Naive B cell (primary cell): ENCODE measurements around the gene FGFBP2. TPM values are rescaled to one million over a fixed set of nuclear protein-coding genes. Genes with fewer than 3 reads are reported as not detected.

ENCODE experiments used
- ATAC-seq, 2 donors: fragments of 150-1000 bp; cut with Tn5 transposase; 2 replicates each; pipeline ENCODE4 v1.10.0; 2021; ENCODE audit warnings: low read depth in 2 of 2, mild to moderate bottlenecking in 2 of 2, moderate library complexity in 2 of 2
- DNase-seq: peaks from one replicate; pipeline ENCODE4 v3.0.0; 2022
- H3K27ac Mint-ChIP-seq, 6 donors: one replicate each; pipeline ENCODE4 v1.8.0; 2020 to 2022; ENCODE audit warnings: mild to moderate bottlenecking in 6 of 6, mixed read lengths in 6 of 6, moderate library complexity in 5 of 6, inconsistent platforms in 2 of 6
- H3K27me3 Mint-ChIP-seq, 3 donors: one replicate each; pipeline ENCODE4 v1.8.0; 2021 to 2022; ENCODE audit warnings: mixed read lengths in 3 of 3, mild to moderate bottlenecking in 1 of 3
- H3K36me3 Mint-ChIP-seq, 2 donors: one replicate each; pipeline ENCODE4 v1.8.0; 2020 to 2022; ENCODE audit warnings: mixed read lengths in 2 of 2, inconsistent platforms in 1 of 2, mild to moderate bottlenecking in 1 of 2
- H3K4me1 Mint-ChIP-seq, 3 donors: one replicate each; pipeline ENCODE4 v1.8.0; 2020 to 2022; ENCODE audit warnings: mixed read lengths in 3 of 3, inconsistent platforms in 1 of 3, mild to moderate bottlenecking in 1 of 3, moderate library complexity in 1 of 3
- H3K4me3 Mint-ChIP-seq, 8 donors: one replicate each; pipeline ENCODE4 v1.8.0; 2020 to 2022; ENCODE audit warnings: mild to moderate bottlenecking in 8 of 8, mixed read lengths in 8 of 8, moderate library complexity in 8 of 8, inconsistent platforms in 2 of 8
- H3K9me3 Mint-ChIP-seq, 7 donors: one replicate each; pipeline ENCODE4 v1.8.0; 2020 to 2022; ENCODE audit warnings: mixed read lengths in 7 of 7, mild to moderate bottlenecking in 5 of 7, inconsistent platforms in 2 of 7, moderate library complexity in 1 of 7
- polyA plus RNA-seq, 6 donors: library from polyadenylated mRNA; unstranded; fragments of 300-500 nt; fragmentation: Illumina TruSeq; gene quantifications; one replicate each; pipeline ENCODE4 v1.2.3, GENCODE V29; 2021; ENCODE audit warnings: low read depth in 6 of 6

Gene FGFBP2
- polyA plus RNA-seq = 1 to 10 TPM in 4 of 6 donors, under 1 TPM in 2; 0.55 to 2.2 (median 1.6) TPM

- H3K4me3 Mint-ChIP-seq = peak within 1 kb of the TSS in 3 of 8 donors; percentile 8 to 74 (median 44)
- H3K4me1 Mint-ChIP-seq = peaks cover 0 to 15% (median 9%) of the 10 kb centered on the region in 3 donors
- H3K9me3 Mint-ChIP-seq = peaks cover 0 to 12% (median 6%) of the 10 kb centered on the region in 7 donors
- ATAC-seq = peak; percentile 50 to 57
- H3K27ac Mint-ChIP-seq = peak within 1 kb of the TSS in 2 of 6 donors; percentile 21 to 76
- DNase-seq = peak; percentile 18
- H3K27me3 Mint-ChIP-seq = peaks cover 0 to 3% (median 0%) of the 10 kb centered on the region in 3 donors
- peaks cover 5 to 12% of the 10 kb centered on the region in 2 donors for H3K36me3 Mint-ChIP-seq
Observed at GRCh38 chr4:15963001-15963451, at the start of gene FGFBP2. Gene FGFBP2, minus strand, starts transcription at chr4:15963175. Its CDS starts 46 bp downstream, at chr4:15963129.

GRCh38 chr4:16011173-16011572 is 48.2 kb upstream of the FGFBP2 start:
- Mint-ChIP-seq H3K9me3 (peaks cover 0 to under 1% (median 0%) of the 10 kb centered on the region in 7 donors), H3K27me3 (peaks cover 0 to 3% (median 0%) of the 10 kb centered on the region in 3 donors), H3K36me3 (no peaks in the 10 kb centered on the region), H3K4me1 (no peaks in the 10 kb centered on the region), H3K4me3 (peak overlapping the region in 1 of 8 donors; percentile 67), H3K27ac (no peak overlapping the region)
- ATAC-seq (no peak), DNase-seq (no peak)

DNA sequence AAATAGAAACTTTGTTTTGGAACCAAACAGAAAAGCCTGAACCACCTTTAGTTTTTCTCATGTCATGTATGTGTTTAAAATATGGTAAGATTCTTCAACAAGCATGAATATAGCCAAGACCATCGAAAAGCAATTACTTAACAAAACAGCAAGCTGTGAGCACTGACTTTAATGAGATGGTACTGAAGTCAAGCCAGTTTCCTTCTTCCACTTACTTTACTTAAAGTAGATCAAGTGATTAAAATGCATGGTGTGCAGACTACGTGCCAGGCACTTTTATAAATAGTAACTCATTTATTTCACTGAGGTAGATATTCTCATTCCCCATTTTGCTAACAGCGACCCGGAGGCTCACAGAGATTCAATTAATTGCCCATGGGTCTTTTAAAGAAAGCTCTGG is 46.2 kb upstream of the FGFBP2 start:
- Mint-ChIP-seq H3K27me3 (peaks cover 0 to 3% (median 0%) of the 10 kb centered on the region in 3 donors), H3K27ac (no peak overlapping the region), H3K9me3 (peaks cover 0 to 1% (median 0%) of the 10 kb centered on the region in 7 donors), H3K36me3 (no peaks in the 10 kb centered on the region), H3K4me3 (no peak overlapping the region), H3K4me1 (no peaks in the 10 kb centered on the region)
- ATAC-seq (no peak), DNase-seq (no peak)

- Mint-ChIP-seq H3K4me3 (no peak overlapping the region), H3K36me3 (no peaks in the 10 kb centered on the region), H3K27me3 (peaks cover 0 to 3% (median 0%) of the 10 kb centered on the region in 3 donors), H3K27ac (no peak overlapping the region), H3K9me3 (peaks cover 0 to 1% (median 0%) of the 10 kb centered on the region in 7 donors), H3K4me1 (no peaks in the 10 kb centered on the region)
- no peak for ATAC-seq
- no peak for DNase-seq
Observed at GRCh38 chr4:16007471-16008095, 44.6 kb upstream of the FGFBP2 start.

GRCh38 chr4:16006771-16007446 is 43.9 kb upstream of the FGFBP2 start:
- H3K36me3 Mint-ChIP-seq = no peaks in the 10 kb centered on the region
- ATAC-seq (no peak), DNase-seq (no peak)
- H3K27me3 Mint-ChIP-seq = peaks cover 0 to 3% (median 0%) of the 10 kb centered on the region in 3 donors
- H3K27ac Mint-ChIP-seq = no peak overlapping the region
- peaks cover 0 to 1% (median 0%) of the 10 kb centered on the region in 7 donors for H3K9me3 Mint-ChIP-seq
- no peak overlapping the region for H3K4me3 Mint-ChIP-seq
- H3K4me1 Mint-ChIP-seq = no peaks in the 10 kb centered on the region

GRCh38 chr4:16005676-16006075 is 42.7 kb upstream of the FGFBP2 start:
- Mint-ChIP-seq H3K4me1 (no peaks in the 10 kb centered on the region), H3K27ac (peak overlapping the region in 2 of 6 donors; percentile 17 to 84), H3K4me3 (no peak overlapping the region), H3K36me3 (no peaks in the 10 kb centered on the region), H3K9me3 (peaks cover 0 to 1% (median 0%) of the 10 kb centered on the region in 7 donors), H3K27me3 (no peaks in the 10 kb centered on the region)
- ATAC-seq (no peak), DNase-seq (no peak)

DNA sequence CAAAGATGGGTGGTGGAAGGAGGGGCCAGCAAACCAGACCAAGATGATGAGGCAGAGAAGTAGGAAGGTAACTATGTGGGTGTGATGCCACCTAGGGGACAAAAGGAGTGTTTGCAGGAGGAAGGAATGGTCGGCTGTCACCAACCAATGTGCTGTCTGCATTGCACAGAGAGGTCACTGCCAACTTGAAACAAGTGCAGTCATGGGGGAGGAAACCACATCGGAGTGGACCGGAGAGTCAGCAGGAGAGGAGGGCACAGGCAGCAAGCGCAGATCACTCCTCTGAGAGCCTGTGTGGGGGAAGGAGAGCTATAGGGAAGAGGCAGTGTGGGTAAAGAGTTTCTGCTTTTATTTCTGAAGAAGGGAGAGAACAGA is 38.5 kb upstream of the FGFBP2 start:
- ATAC-seq = peak; percentile 65 to 82
- no peaks in the 10 kb centered on the region for H3K27me3 Mint-ChIP-seq
- DNase-seq = peak; percentile 44
- no peaks in the 10 kb centered on the region for H3K36me3 Mint-ChIP-seq
- H3K4me3 Mint-ChIP-seq = no peak overlapping the region
- peaks cover 0 to 1% (median 0%) of the 10 kb centered on the region in 7 donors for H3K9me3 Mint-ChIP-seq
- no peaks in the 10 kb centered on the region for H3K4me1 Mint-ChIP-seq
- H3K27ac Mint-ChIP-seq = no peak overlapping the region

- Mint-ChIP-seq H3K4me1 (no peaks in the 10 kb centered on the region), H3K27me3 (no peaks in the 10 kb centered on the region), H3K36me3 (no peaks in the 10 kb centered on the region), H3K4me3 (no peak overlapping the region), H3K27ac (no peak overlapping the region), H3K9me3 (peaks cover 0 to 1% (median 0%) of the 10 kb centered on the region in 7 donors)
- ATAC-seq (no peak), DNase-seq (no peak)
Observed at GRCh38 chr4:16000708-16001483, 37.9 kb upstream of the FGFBP2 start.

GRCh38 chr4:15996773-15997172 is 33.8 kb upstream of the FGFBP2 start:
- no peak overlapping the region for H3K4me3 Mint-ChIP-seq
- peaks cover 0 to 1% (median 0%) of the 10 kb centered on the region in 7 donors for H3K9me3 Mint-ChIP-seq
- ATAC-seq (no peak), DNase-seq (no peak)
- no peaks in the 10 kb centered on the region for H3K36me3 Mint-ChIP-seq
- H3K4me1 Mint-ChIP-seq = no peaks in the 10 kb centered on the region
- peak overlapping the region in 1 of 6 donors; percentile 80 for H3K27ac Mint-ChIP-seq
- no peaks in the 10 kb centered on the region for H3K27me3 Mint-ChIP-seq

GRCh38 chr4:15995826-15996225 is 32.9 kb upstream of the FGFBP2 start:
- no peaks in the 10 kb centered on the region for H3K27me3 Mint-ChIP-seq
- no peaks in the 10 kb centered on the region for H3K36me3 Mint-ChIP-seq
- no peak overlapping the region for H3K27ac Mint-ChIP-seq
- DNase-seq (no peak), ATAC-seq (no peak)
- H3K4me1 Mint-ChIP-seq = no peaks in the 10 kb centered on the region
- H3K4me3 Mint-ChIP-seq = no peak overlapping the region
- H3K9me3 Mint-ChIP-seq = peaks cover 0 to 1% (median 0%) of the 10 kb centered on the region in 7 donors

GRCh38 chr4:15992167-15992485 is 29.2 kb upstream of the FGFBP2 start:
- Mint-ChIP-seq H3K27me3 (peaks cover 3 to 6% (median 5%) of the 10 kb centered on the region in 3 donors), H3K4me3 (no peak overlapping the region), H3K9me3 (peaks cover 0 to 1% (median 0%) of the 10 kb centered on the region in 7 donors), H3K4me1 (no peaks in the 10 kb centered on the region), H3K36me3 (no peaks in the 10 kb centered on the region), H3K27ac (no peak overlapping the region)
- no peak for DNase-seq
- no peak for ATAC-seq

DNA sequence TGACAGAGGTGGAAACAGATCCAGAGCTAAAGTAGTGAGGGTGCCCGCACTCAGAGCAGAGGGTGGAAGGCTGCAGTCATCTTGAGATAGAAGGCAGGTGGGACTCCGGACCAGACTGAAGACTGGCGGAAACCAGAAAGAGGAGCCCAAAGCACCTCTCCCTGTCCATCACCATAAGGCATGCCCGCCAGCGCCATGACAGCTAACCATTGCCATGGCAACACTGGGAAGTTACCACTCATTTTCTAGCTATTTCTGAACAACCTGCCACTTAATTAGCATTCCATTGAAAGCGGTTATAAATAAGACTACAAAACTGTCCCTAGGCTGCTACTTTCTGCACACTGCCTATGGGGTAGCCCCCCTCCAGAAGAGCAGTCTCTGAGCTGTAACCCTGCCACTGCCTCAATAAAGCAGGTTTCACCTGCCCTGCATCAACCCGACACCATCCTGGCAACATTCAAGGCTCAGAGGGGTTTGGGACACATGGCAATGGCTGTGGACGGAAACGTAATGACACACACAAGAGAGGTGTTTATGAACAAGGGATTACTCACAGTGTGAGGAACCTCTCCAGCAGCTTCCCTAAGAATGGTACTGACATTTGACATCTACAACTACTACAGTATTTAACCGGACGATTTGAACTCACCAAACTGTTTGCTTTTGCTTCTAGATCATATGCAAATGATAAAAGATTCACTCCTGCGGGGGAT is 27.8 kb upstream of the FGFBP2 start:
- H3K9me3 Mint-ChIP-seq = no peaks in the 10 kb centered on the region
- H3K36me3 Mint-ChIP-seq = no peaks in the 10 kb centered on the region
- ATAC-seq (no peak), DNase-seq (no peak)
- H3K27ac Mint-ChIP-seq = no peak overlapping the region
- no peak overlapping the region for H3K4me3 Mint-ChIP-seq
- no peaks in the 10 kb centered on the region for H3K4me1 Mint-ChIP-seq
- H3K27me3 Mint-ChIP-seq = peaks cover 3 to 6% (median 5%) of the 10 kb centered on the region in 3 donors

DNA sequence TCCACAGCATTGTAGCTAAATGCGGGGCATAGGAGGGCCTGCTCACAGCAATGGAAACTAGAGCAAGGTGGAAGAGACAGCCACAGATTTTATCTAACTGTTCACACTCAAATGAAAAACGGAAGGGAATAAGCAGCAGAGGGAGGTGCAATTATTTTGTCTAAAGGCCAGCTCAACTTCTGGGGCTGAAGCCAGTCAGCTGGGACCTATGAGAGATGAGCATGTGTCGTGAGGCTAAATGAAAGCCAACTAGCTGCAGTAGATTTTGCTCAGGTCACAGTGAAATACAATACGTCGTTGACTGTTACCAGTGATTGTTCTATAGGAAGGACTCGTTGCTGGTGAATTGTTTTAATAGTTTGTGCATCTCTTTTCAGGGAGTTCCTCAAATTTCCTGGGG is 26.4 kb upstream of the FGFBP2 start:
- no peaks in the 10 kb centered on the region for H3K36me3 Mint-ChIP-seq
- ATAC-seq = no peak
- DNase-seq = no peak
- H3K27me3 Mint-ChIP-seq = peaks cover 3 to 6% (median 5%) of the 10 kb centered on the region in 3 donors
- H3K4me3 Mint-ChIP-seq = no peak overlapping the region
- no peak overlapping the region for H3K27ac Mint-ChIP-seq
- no peaks in the 10 kb centered on the region for H3K4me1 Mint-ChIP-seq
- no peaks in the 10 kb centered on the region for H3K9me3 Mint-ChIP-seq
